HEK293T (cell line): ENCODE data around the gene PDIA5.

Source experiments
- ARNT ChIP-seq: fragments of 450-650 bp; IDR thresholded peaks from 2 replicates; pipeline ENCODE4 v1.6.1; 2017; ENCODE audit warnings: mild to moderate bottlenecking
- BHLHE40 ChIP-seq: fragments of 450-650 bp; IDR thresholded peaks from 2 replicates; pipeline ENCODE4 v1.6.1; 2016; ENCODE audit warnings: mild to moderate bottlenecking, moderate library complexity, borderline replicate concordance
- FOXA1 ChIP-seq: fragments of 450-650 bp; IDR thresholded peaks from 2 replicates; pipeline ENCODE4 v1.6.1; 2016; ENCODE audit warnings: mild to moderate bottlenecking
- FOXM1 ChIP-seq: fragments of 450-650 bp; IDR thresholded peaks from 2 replicates; pipeline ENCODE4 v1.6.1; 2017; ENCODE audit warnings: mild to moderate bottlenecking, borderline replicate concordance
- HDGF ChIP-seq: fragments of 450-650 bp; IDR thresholded peaks from 2 replicates; pipeline ENCODE4 v1.6.1; 2017; ENCODE audit warnings: antibody characterized with exemption, borderline replicate concordance
- NFRKB ChIP-seq: fragments of 450-650 bp; IDR thresholded peaks from 2 replicates; pipeline ENCODE4 v1.6.1; 2016; ENCODE audit warnings: mild to moderate bottlenecking, moderate library complexity
- PKNOX1 ChIP-seq: fragments of 450-650 bp; IDR thresholded peaks from 2 replicates; pipeline ENCODE4 v1.6.1; 2016
- SP1 ChIP-seq: fragments of 450-650 bp; IDR thresholded peaks from 2 replicates; pipeline ENCODE4 v1.6.1; 2017

DNA sequence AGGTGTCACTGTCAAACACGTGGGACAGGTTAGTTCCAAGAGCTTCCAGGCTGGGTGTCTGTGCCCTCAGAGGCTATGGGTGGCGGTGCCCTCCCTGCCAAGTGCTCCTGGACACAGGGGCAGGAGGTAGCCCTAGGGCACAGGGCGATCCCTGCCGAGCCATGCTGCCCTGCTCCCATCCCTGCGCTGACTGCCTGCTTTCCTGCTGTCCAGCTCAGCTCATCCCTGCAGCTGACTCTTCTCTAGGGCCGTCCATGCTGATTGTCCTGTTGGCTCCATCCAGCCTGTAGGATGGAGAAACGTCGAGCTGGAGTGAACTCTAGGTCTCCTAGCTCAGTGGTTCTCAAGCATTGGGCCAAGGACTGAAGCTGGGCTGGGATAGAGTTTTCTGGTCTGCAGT lies 3.7 kb downstream of the PDIA5 start:
- TF ChIP-seq NFRKB (no peak), BHLHE40 (no peak), FOXM1 (no peak), ARNT (no peak), SP1 (no peak), HDGF (no peak), FOXA1 (no peak), PKNOX1 (no peak)
